Fibroblast of lung (primary cell): ENCODE data around the gene PAGR1. TPM values are rescaled to one million over a fixed set of nuclear protein-coding genes. Genes with fewer than 3 reads are reported as not detected.

Experiments used
- DNase-seq, 2 donors: peaks; one replicate each; pipeline versions ENCODE4 v3.0.0 to v3.0.0-alpha.2; 2010; ENCODE audit warnings: low read depth in 2 of 2
- H2AFZ ChIP-seq: 2 replicates; pipeline ENCODE4 v1.5.1; 2012; ENCODE audit warnings: low read length, control low read depth, inconsistent platforms
- H3K27ac ChIP-seq: 2 replicates; pipeline ENCODE4 v1.5.1; 2011; ENCODE audit warnings: low read length, control low read depth; ENCODE audit not compliant: insufficient read depth
- H3K27me3 ChIP-seq: 2 replicates; pipeline ENCODE4 v1.5.1; 2011; ENCODE audit warnings: mild to moderate bottlenecking, low read length; ENCODE audit not compliant: control insufficient read depth, insufficient read depth
- H3K36me3 ChIP-seq: 2 replicates; pipeline ENCODE4 v1.5.1; 2011; ENCODE audit warnings: low read length; ENCODE audit not compliant: control insufficient read depth, insufficient read depth
- H3K4me1 ChIP-seq: 2 replicates; pipeline ENCODE4 v1.5.1; 2011; ENCODE audit warnings: low read length; ENCODE audit not compliant: control insufficient read depth, insufficient read depth; ENCODE audit errors: extremely low read depth
- H3K4me2 ChIP-seq: 2 replicates; pipeline ENCODE4 v1.5.1; 2011; ENCODE audit warnings: low read length, control low read depth; ENCODE audit not compliant: insufficient read depth; ENCODE audit errors: extremely low read depth
- H3K4me3 ChIP-seq, 4 experiments: fragments of 200-600 bp in 1 of 4; sonication (generic) in 1 of 4; replicated peaks in 1 of 4; 2 replicates each; pipeline ENCODE4 v1.5.1; 2011 to 2016; ENCODE audit warnings: low read length in 4 of 4, low read depth in 3 of 4, mild to moderate bottlenecking in 3 of 4, control low read depth in 2 of 4, inconsistent platforms in 1 of 4, mixed read lengths in 1 of 4; ENCODE audit not compliant: insufficient read depth in 1 of 4; ENCODE audit errors: control extremely low read depth in 1 of 4
- H3K79me2 ChIP-seq: 2 replicates; pipeline ENCODE4 v1.5.1; 2012; ENCODE audit warnings: mild to moderate bottlenecking, low read length, inconsistent platforms; ENCODE audit not compliant: control insufficient read depth, insufficient read depth
- H3K9ac ChIP-seq: 2 replicates; pipeline ENCODE4 v1.5.1; 2011; ENCODE audit warnings: mild to moderate bottlenecking, low read length, control low read depth; ENCODE audit not compliant: insufficient read depth
- H3K9me3 ChIP-seq: 2 replicates; pipeline ENCODE4 v1.5.1; 2012; ENCODE audit warnings: low read depth, low read length; ENCODE audit not compliant: control insufficient read depth, insufficient read depth
- H4K20me1 ChIP-seq: 2 replicates; pipeline ENCODE4 v1.5.1; 2011; ENCODE audit warnings: low read length; ENCODE audit not compliant: control insufficient read depth, insufficient read depth; ENCODE audit errors: extremely low read depth
- CTCF ChIP-seq, 2 donors: IDR thresholded peaks in 1 of 2; conservative IDR thresholded peaks in 1 of 2; 1 replicate in 1 of 2; 2 replicates in 1 of 2; pipeline ENCODE4 v1.5.1; 2011 to 2012; ENCODE audit warnings: low read length in 2 of 2, control low read depth in 1 of 2, inconsistent platforms in 1 of 2, low read depth in 1 of 2, mild to moderate bottlenecking in 1 of 2
- EZH2 ChIP-seq: IDR thresholded peaks from 2 replicates; pipeline ENCODE4 v1.5.1; 2012; ENCODE audit warnings: low read length, control low read depth, mild to moderate bottlenecking; ENCODE audit errors: missing control alignments
- polyA plus RNA-seq, 2 donors: library from polyadenylated mRNA; depleted of rRNA in 1 of 2; stranded (reverse) in 1 of 2; unstranded in 1 of 2; fragments of >200 nt; gene quantifications; 2 replicates each; pipeline ENCODE4 v1.2.1, GENCODE V29; 2011 to 2012; ENCODE audit warnings: missing spikeins in 1 of 2
- total RNA-seq: library from RNA; depleted of rRNA; stranded (reverse); fragments of >200 nt; gene quantifications from 2 replicates; pipeline ENCODE4 v1.2.1, GENCODE V29; 2014

Gene PAGR1
- total and polyA plus RNA-seq, 2 donors (not counting 1 experiment from before 2014, with no cell fraction given): 10.0 to 10.7 TPM

- TF ChIP-seq CTCF (conservative IDR thresholded peaks at IDR 0.05 in 1 of 2, IDR thresholded peaks at IDR 0.05 in 1 of 2; ENCODE audit: low read depth in 1 of 2, low read length in 2 of 2): no peak
- no peak for TF ChIP-seq EZH2
- no peaks in the 10 kb centered on the region for H3K36me3 ChIP-seq
These were observed 41.2 kb upstream of the PAGR1 start for GRCh38 chr16:29774730-29775129.

GRCh38 chr16:29775742-29776408, 40.1 kb upstream of the PAGR1 start:
- Histone ChIP-seq H3K27ac (no peak overlapping the region), H4K20me1 (no peaks in the 10 kb centered on the region), H3K9ac (no peak overlapping the region), H3K36me3 (no peaks in the 10 kb centered on the region), H3K79me2 (no peaks in the 10 kb centered on the region), H2AFZ (no peak overlapping the region), H3K9me3 (no peaks in the 10 kb centered on the region), H3K4me2 (no peak overlapping the region), H3K4me1 (no peaks in the 10 kb centered on the region), H3K27me3 (peaks cover 17% of the 10 kb centered on the region), H3K4me3 (no peak overlapping the region)
- TF ChIP-seq EZH2 (no peak), CTCF (conservative IDR thresholded peaks at IDR 0.05 in 1 of 2, IDR thresholded peaks at IDR 0.05 in 1 of 2; ENCODE audit: low read depth in 1 of 2, low read length in 2 of 2) (no peak)
- peak; percentile 48 to 62 for DNase-seq

More at GRCh38 chr16:29774730-29775129, 41.2 kb upstream of the PAGR1 start:
- H3K79me2 ChIP-seq: no peaks in the 10 kb centered on the region
- DNase-seq: no peak
- no peak overlapping the region for H3K9ac ChIP-seq
- H3K4me2 ChIP-seq: no peak overlapping the region
- no peaks in the 10 kb centered on the region for H4K20me1 ChIP-seq
- H3K9me3 ChIP-seq: no peaks in the 10 kb centered on the region
- H3K4me1 ChIP-seq: no peaks in the 10 kb centered on the region
- no peak overlapping the region for H3K4me3 ChIP-seq
- no peak overlapping the region for H3K27ac ChIP-seq
- peaks cover 8% of the 10 kb centered on the region for H3K27me3 ChIP-seq
- no peak overlapping the region for H2AFZ ChIP-seq

GRCh38 chr16:29777576-29778350, 38.2 kb upstream of the PAGR1 start, which contains the start of gene ZG16:
Gene ZG16 (plus strand): TSS chr16:29778256. CDS start chr16:29779267, 1,011 bp downstream.
- H3K36me3 ChIP-seq: no peaks in the 10 kb centered on the region
- H3K27me3 ChIP-seq: peaks cover 20% of the 10 kb centered on the region
- H3K27ac ChIP-seq: no peak within 1 kb of the TSS
- no peaks in the 10 kb centered on the region for H3K4me1 ChIP-seq
- no peaks in the 10 kb centered on the region for H3K79me2 ChIP-seq
- H2AFZ ChIP-seq: no peak within 1 kb of the TSS
- no peaks in the 10 kb centered on the region for H4K20me1 ChIP-seq
- H3K9me3 ChIP-seq: no peaks in the 10 kb centered on the region
- H3K4me2 ChIP-seq: no peak within 1 kb of the TSS
- TF ChIP-seq CTCF (conservative IDR thresholded peaks at IDR 0.05 in 1 of 2, IDR thresholded peaks at IDR 0.05 in 1 of 2; ENCODE audit: low read depth in 1 of 2, low read length in 2 of 2): no peak
- TF ChIP-seq EZH2: no peak
- DNase-seq: no peak
- H3K9ac ChIP-seq: no peak within 1 kb of the TSS
- H3K4me3 ChIP-seq: no peak within 1 kb of the TSS
